ENCODE data around the gene DNAH10. TPM values are rescaled to one million over a fixed set of nuclear protein-coding genes. Genes with fewer than 3 reads are reported as not detected.

Gene DNAH10
- polyA plus RNA-seq, 2 of the 4 experiments (the other 2 are of a cell fraction), result 0.14 to 0.39 TPM

DNA sequence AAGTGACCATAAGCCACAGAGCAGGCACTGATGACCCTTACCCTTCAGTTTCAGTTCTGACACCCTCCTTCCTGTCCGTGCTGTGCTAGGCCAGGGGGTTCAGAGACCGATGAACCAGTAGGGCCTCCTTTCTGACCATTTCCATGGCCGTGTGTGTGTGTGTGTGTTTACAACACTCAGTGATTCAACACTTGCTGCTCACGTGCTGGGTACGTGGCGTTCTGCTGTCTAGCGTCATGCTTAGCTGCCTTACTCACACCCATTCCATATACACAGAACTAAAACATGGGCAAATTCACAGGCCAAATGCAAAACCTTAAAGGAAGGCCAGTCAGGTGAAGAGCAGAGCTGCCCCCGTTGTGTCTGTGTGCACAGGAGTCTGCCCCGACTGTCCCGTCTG, 67.5 kb downstream of the DNAH10 start:
- Histone ChIP-seq H3K4me3 (no peak overlapping the region), H3K4me1 (no peaks in the 10 kb centered on the region), H3K9me3 (peaks cover 25% of the 10 kb centered on the region), H3K27ac (no peak overlapping the region), H3K4me2 (no peak overlapping the region)
- FAIRE-seq (no peak), ATAC-seq (no peak), DNase-seq (ENCODE audit: low read depth in 1 of 2, low spot score in 1 of 2) (no peak)
- WGBS (ENCODE audit: missing lambda C conversion rate), result 60% methylated on average over 10 of the region's 10 CpGs
- ChIA-PET POLR2A (no interaction called here), CTCF (interaction anchor here (1.0 to 1.7 kb wide), 2 partner anchors 16 to 37 kb away, joined by 3 to 4 read pairs; no protein-coding TSS in a partner anchor)
- TF ChIP-seq, protein P1, sequence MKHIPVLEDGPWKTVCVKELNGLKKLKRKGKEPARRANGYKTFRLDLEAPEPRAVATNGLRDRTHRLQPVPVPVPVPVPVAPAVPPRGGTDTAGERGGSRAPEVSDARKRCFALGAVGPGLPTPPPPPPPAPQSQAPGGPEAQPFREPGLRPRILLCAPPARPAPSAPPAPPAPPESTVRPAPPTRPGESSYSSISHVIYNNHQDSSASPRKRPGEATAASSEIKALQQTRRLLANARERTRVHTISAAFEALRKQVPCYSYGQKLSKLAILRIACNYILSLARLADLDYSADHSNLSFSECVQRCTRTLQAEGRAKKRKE (CRISPR knock-in tag; IDR thresholded peaks at IDR 0.05; ENCODE audit: low read depth), result no peak
- no peak for TF ChIP-seq KDM1A (IDR thresholded peaks at IDR 0.05; ENCODE audit: low read depth)
- TF ChIP-seq, protein P2, sequence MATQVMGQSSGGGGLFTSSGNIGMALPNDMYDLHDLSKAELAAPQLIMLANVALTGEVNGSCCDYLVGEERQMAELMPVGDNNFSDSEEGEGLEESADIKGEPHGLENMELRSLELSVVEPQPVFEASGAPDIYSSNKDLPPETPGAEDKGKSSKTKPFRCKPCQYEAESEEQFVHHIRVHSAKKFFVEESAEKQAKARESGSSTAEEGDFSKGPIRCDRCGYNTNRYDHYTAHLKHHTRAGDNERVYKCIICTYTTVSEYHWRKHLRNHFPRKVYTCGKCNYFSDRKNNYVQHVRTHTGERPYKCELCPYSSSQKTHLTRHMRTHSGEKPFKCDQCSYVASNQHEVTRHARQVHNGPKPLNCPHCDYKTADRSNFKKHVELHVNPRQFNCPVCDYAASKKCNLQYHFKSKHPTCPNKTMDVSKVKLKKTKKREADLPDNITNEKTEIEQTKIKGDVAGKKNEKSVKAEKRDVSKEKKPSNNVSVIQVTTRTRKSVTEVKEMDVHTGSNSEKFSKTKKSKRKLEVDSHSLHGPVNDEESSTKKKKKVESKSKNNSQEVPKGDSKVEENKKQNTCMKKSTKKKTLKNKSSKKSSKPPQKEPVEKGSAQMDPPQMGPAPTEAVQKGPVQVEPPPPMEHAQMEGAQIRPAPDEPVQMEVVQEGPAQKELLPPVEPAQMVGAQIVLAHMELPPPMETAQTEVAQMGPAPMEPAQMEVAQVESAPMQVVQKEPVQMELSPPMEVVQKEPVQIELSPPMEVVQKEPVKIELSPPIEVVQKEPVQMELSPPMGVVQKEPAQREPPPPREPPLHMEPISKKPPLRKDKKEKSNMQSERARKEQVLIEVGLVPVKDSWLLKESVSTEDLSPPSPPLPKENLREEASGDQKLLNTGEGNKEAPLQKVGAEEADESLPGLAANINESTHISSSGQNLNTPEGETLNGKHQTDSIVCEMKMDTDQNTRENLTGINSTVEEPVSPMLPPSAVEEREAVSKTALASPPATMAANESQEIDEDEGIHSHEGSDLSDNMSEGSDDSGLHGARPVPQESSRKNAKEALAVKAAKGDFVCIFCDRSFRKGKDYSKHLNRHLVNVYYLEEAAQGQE (IDR thresholded peaks at IDR 0.05), result no peak
- TF ChIP-seq, protein P3, sequence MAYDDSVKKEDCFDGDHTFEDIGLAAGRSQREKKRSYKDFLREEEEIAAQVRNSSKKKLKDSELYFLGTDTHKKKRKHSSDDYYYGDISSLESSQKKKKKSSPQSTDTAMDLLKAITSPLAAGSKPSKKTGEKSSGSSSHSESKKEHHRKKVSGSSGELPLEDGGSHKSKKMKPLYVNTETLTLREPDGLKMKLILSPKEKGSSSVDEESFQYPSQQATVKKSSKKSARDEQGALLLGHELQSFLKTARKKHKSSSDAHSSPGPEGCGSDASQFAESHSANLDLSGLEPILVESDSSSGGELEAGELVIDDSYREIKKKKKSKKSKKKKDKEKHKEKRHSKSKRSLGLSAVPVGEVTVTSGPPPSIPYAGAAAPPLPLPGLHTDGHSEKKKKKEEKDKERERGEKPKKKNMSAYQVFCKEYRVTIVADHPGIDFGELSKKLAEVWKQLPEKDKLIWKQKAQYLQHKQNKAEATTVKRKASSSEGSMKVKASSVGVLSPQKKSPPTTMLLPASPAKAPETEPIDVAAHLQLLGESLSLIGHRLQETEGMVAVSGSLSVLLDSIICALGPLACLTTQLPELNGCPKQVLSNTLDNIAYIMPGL (CRISPR knock-in tag; IDR thresholded peaks at IDR 0.05; ENCODE audit: borderline replicate concordance), result no peak
- no peak for TF ChIP-seq TFCP2L1 (CRISPR knock-in tag; IDR thresholded peaks at IDR 0.05)
- no peak for TF ChIP-seq NFE2L2 (conservative IDR thresholded peaks at IDR 0.05; ENCODE audit: low read length)
- no peak for TF ChIP-seq RCOR1 (IDR thresholded peaks at IDR 0.05; ENCODE audit: low read depth, low read length)
- TF ChIP-seq CHD4 (IDR thresholded peaks at IDR 0.05; ENCODE audit: borderline replicate concordance), result no peak
- no peak for TF ChIP-seq RARB (CRISPR knock-in tag; IDR thresholded peaks at IDR 0.05)
- no peak for TF ChIP-seq MAZ (IDR thresholded peaks at IDR 0.05; ENCODE audit: borderline replicate concordance, low read depth, low read length)

DNA sequence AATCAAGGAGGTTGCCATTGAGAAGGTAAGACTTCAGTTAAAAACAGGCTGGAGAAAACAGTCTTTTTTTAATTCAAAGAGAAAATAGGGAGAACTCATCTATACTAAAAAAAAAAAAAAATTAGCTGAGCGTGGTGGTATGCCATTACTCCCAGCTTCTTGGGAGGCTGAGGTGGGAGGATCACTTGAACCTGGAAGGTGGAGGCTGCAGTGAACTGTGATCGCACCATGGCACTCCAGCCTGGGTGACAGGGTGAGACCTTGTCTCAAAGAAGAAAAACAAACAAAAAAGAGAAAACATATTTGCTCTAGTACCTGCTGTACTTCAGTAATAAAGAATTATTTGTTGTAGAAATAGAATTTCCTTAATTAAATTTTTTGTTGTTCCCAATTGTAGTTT, 68.6 kb downstream of the DNAH10 start:
- no peak for TF ChIP-seq MAFK (IDR thresholded peaks at IDR 0.05; ENCODE audit: partially characterized antibody)
- no peak for TF ChIP-seq CHD4 (IDR thresholded peaks at IDR 0.05; ENCODE audit: borderline replicate concordance)
- no peak for TF ChIP-seq RCOR1 (IDR thresholded peaks at IDR 0.05; ENCODE audit: low read depth, low read length)
- TF ChIP-seq KDM1A (IDR thresholded peaks at IDR 0.05; ENCODE audit: low read depth), result no peak
- no peak for TF ChIP-seq BHLHE40 (IDR thresholded peaks at IDR 0.05; ENCODE audit: low read depth, low read length)
- no peak for ATAC-seq
- no peak overlapping the region for H3K4me3 ChIP-seq
- H3K4me2 ChIP-seq, result no peak overlapping the region
- CTCF ChIA-PET, result no interaction called here
- no peak for DNase-seq (ENCODE audit: low read depth in 1 of 2, low spot score in 1 of 2)
- no peak for FAIRE-seq
- no peaks in the 10 kb centered on the region for H3K4me1 ChIP-seq
- WGBS (ENCODE audit: missing lambda C conversion rate), result 16% methylated on average over 2 of the region's 2 CpGs
- H3K9me3 ChIP-seq, result peaks cover 35% of the 10 kb centered on the region
- POLR2A ChIA-PET, result no interaction called here
- no peak overlapping the region for H3K27ac ChIP-seq

DNA sequence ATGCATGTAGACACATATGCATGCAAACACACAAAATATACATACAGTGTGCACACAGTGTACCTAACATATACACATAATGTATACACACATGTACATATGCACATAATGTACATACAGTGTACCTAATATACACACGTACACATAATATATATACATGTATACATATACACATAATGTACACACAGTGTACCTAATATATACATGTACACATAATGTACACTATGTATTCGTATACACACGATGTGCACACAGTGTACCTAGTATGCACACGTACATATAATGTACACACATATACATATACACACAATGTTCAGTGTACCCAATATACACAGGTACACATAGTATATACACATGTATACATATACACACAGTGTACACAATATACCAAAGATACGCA, 70.0 kb downstream of the DNAH10 start:
- no peak overlapping the region for H3K4me3 ChIP-seq
- H3K4me2 ChIP-seq, result no peak overlapping the region
- ATAC-seq, result no peak
- 57% methylated on average over 5 of the region's 5 CpGs for WGBS (ENCODE audit: missing lambda C conversion rate)
- FAIRE-seq, result peak; percentile 18
- ChIA-PET CTCF (interaction anchor here (0.6 kb wide), 1 partner anchor 95 kb away, joined by 3 read pairs; no protein-coding TSS in a partner anchor), POLR2A (no interaction called here)
- DNase-seq (ENCODE audit: low read depth in 1 of 2, low spot score in 1 of 2), result no peak
- H3K9me3 ChIP-seq, result peaks cover 35% of the 10 kb centered on the region
- no peak overlapping the region for H3K27ac ChIP-seq
- no peaks in the 10 kb centered on the region for H3K4me1 ChIP-seq
- peak; percentile 32; the same call in 1 of the 2 replicates for TF ChIP-seq KDM1A (IDR thresholded peaks at IDR 0.05; ENCODE audit: low read depth)
- no peak for TF ChIP-seq HDAC2 (IDR thresholded peaks at IDR 0.05)
- TF ChIP-seq CBX8 (IDR thresholded peaks at IDR 0.05), result no peak
- TF ChIP-seq EP300 (IDR thresholded peaks at IDR 0.05), result no peak
- TF ChIP-seq CHD4 (IDR thresholded peaks at IDR 0.05; ENCODE audit: borderline replicate concordance), result no peak
